A673 (cell line): ENCODE data around the gene SLX9. TPM values are rescaled to one million over a fixed set of nuclear protein-coding genes. Genes with fewer than 3 reads are reported as not detected.

Experiments used
- BruUV-seq: library from RNA; stranded (reverse); fragments of 400-500 nt; replicated peaks from 2 replicates; lab custom pipeline; 2021; lab: Mats Ljungman, UMichigan
- CTCF ChIA-PET: fragments of 300-600 bp; sonication (Branson Sonifier 250); formaldehyde crosslinking; loops from one replicate; lab custom pipeline; 2022; ENCODE audit warnings: antibody characterized with exemption; lab: Charles Lee
- POLR2A ChIA-PET: fragments of 300-600 bp; sonication (Branson Sonifier 250); formaldehyde crosslinking; loops from one replicate; lab custom pipeline; 2022; ENCODE audit warnings: antibody characterized with exemption; ENCODE audit not compliant: low non-redundant PET; lab: Charles Lee
- DNase-seq: peaks from one replicate; pipeline ENCODE4 v3.0.0-alpha.2; 2015; ENCODE audit warnings: low spot score
- H3K27ac ChIP-seq: fragments of 200-600 bp; sonication (generic); 2 replicates; pipeline ENCODE4 v1.5.1; 2016; ENCODE audit warnings: mixed run types, low read depth, mild to moderate bottlenecking, mixed read lengths, antibody characterized with exemption, low read length; ENCODE audit not compliant: poor library complexity, severe bottlenecking
- H3K27me3 ChIP-seq: fragments of 200-600 bp; sonication (generic); replicated peaks from 2 replicates; pipeline ENCODE4 v1.6.1; 2017; ENCODE audit warnings: mixed run types, low read depth, mild to moderate bottlenecking, mixed read lengths, antibody characterized with exemption, low read length; ENCODE audit not compliant: insufficient read depth, poor library complexity
- H3K36me3 ChIP-seq: fragments of 200-600 bp; sonication (generic); 2 replicates; pipeline ENCODE4 v1.6.1; 2016; ENCODE audit warnings: mixed run types, mild to moderate bottlenecking, mixed read lengths, antibody characterized with exemption, low read length; ENCODE audit not compliant: insufficient read depth, poor library complexity, severe bottlenecking
- H3K4me1 ChIP-seq: fragments of 200-600 bp; sonication (generic); 2 replicates; pipeline ENCODE4 v1.6.1; 2017; ENCODE audit warnings: mixed run types, mild to moderate bottlenecking, mixed read lengths, antibody characterized with exemption, low read length; ENCODE audit not compliant: insufficient read depth, poor library complexity, severe bottlenecking
- H3K4me3 ChIP-seq: fragments of 200-600 bp; sonication (generic); 2 replicates; pipeline ENCODE4 v1.5.1; 2016; ENCODE audit warnings: low read depth, mixed run types, mild to moderate bottlenecking, mixed read lengths, low read length; ENCODE audit not compliant: poor library complexity, severe bottlenecking
- H3K9me3 ChIP-seq: fragments of 200-600 bp; sonication (generic); 2 replicates; pipeline ENCODE4 v1.6.1; 2016; ENCODE audit warnings: mixed run types, low read depth, mild to moderate bottlenecking, mixed read lengths, antibody characterized with exemption, low read length; ENCODE audit not compliant: poor library complexity, severe bottlenecking
- EZH2 ChIP-seq: fragments of 200-600 bp; sonication (generic); IDR thresholded peaks from 2 replicates; pipeline ENCODE4 v1.6.1; 2017; ENCODE audit warnings: borderline replicate concordance, low read depth, mild to moderate bottlenecking, mixed read lengths, antibody characterized with exemption, low read length; ENCODE audit not compliant: poor library complexity, severe bottlenecking
- intact Hi-C: fragments of 100-400 bp; cut with micrococcal nuclease; formaldehyde crosslinking; loops from one replicate; pipeline ENCODE4 v1.10.0; 2022; ENCODE audit not compliant: unreplicated experiment
- total RNA-seq: library from RNA; stranded (reverse); gene quantifications from 2 replicates; pipeline ENCODE4 v1.2.3, GENCODE V29; 2021
- TF ChIP-seq, protein P1 (sequence below): fragments of 300-800, 200-600 bp; sonication (generic); conservative IDR thresholded peaks from 2 replicates; pipeline ENCODE4 v1.5.1; 2017; ENCODE audit warnings: low read depth, mild to moderate bottlenecking, antibody characterized with exemption, low read length, moderate library complexity, mixed read lengths

Gene SLX9
- total RNA-seq, 1 experiment from 2014 or later, result 114 TPM

DNA sequence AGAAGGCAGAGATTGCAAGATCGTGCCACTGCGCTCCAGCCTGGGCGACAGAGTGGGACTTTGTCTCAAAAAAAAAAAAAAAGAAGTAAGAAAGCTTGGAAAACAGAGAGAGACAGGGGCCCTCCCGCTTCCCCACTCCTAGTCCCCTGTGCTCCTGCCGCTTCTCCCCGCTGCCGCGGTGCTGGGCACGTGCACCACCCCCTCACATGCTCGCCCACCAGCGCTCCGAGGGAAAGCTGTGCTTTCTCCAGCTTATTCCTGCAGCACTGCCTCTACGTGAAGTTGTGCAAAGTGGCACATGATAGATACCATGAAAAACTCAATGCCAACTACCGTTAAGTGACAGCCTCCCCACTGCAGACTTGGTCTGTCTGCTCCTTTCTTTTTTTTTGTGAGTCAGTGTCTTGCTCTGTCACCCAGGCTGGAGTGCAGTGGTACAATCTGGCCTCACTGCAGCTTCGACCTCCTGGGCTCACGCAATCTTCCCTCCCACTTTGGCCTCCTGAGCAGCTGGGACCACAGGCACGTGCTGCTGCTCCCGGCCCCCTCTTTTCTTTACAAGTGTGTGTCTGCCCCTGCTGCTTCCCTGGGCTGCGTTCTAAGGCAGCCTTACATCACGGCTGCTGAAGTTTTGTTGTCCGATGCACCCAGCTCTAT is 15.4 kb downstream of the SLX9 start:
- CTCF ChIA-PET, result interaction anchor here (1.6 kb wide), 1 partner anchor 173 kb away, joined by 3 read pairs; no protein-coding TSS in a partner anchor
- Histone ChIP-seq H3K4me3 (no peak overlapping the region), H3K27me3 (no peaks in the 10 kb centered on the region), H3K27ac (peak overlapping the region; percentile 7), H3K36me3 (peaks cover 82% of the 10 kb centered on the region), H3K4me1 (peaks cover 49% of the 10 kb centered on the region), H3K9me3 (no peaks in the 10 kb centered on the region)
- no peak for DNase-seq
- intact Hi-C loops, result loop anchor here (5.0 kb wide), 1 partner anchor 172 kb away; no protein-coding TSS in a partner anchor
- BruUV-seq, result no TSS peak
- POLR2A ChIA-PET, result no interaction called here
- TF ChIP-seq EZH2, result no peak
- TF ChIP-seq, protein P1, sequence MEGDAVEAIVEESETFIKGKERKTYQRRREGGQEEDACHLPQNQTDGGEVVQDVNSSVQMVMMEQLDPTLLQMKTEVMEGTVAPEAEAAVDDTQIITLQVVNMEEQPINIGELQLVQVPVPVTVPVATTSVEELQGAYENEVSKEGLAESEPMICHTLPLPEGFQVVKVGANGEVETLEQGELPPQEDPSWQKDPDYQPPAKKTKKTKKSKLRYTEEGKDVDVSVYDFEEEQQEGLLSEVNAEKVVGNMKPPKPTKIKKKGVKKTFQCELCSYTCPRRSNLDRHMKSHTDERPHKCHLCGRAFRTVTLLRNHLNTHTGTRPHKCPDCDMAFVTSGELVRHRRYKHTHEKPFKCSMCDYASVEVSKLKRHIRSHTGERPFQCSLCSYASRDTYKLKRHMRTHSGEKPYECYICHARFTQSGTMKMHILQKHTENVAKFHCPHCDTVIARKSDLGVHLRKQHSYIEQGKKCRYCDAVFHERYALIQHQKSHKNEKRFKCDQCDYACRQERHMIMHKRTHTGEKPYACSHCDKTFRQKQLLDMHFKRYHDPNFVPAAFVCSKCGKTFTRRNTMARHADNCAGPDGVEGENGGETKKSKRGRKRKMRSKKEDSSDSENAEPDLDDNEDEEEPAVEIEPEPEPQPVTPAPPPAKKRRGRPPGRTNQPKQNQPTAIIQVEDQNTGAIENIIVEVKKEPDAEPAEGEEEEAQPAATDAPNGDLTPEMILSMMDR, result no peak

DNA sequence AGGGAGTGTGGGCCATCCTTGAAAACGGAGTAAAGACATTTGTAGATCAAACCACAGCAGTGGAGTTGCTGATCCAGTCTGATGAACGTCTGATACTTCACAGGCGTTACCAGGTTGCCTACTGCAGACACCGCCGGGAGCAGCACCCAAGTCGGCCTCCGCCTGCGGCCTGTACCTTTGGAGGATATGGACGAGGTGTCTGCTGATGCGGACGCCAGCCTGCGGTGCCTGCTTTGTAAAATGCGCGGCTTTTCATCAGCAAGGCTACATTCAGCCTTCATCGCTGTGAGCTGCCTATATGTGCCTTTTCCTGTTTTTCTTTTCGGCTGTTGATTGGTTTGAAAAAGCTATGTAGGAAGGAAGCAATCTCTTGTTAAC is 16.0 kb downstream of the SLX9 start:
- CTCF ChIA-PET, result interaction anchor here (1.6 kb wide), 1 partner anchor 173 kb away, joined by 3 read pairs; no protein-coding TSS in a partner anchor
- peaks cover 84% of the 10 kb centered on the region for H3K36me3 ChIP-seq
- no peak overlapping the region for H3K4me3 ChIP-seq
- POLR2A ChIA-PET, result no interaction called here
- peaks cover 49% of the 10 kb centered on the region for H3K4me1 ChIP-seq
- H3K27me3 ChIP-seq, result no peaks in the 10 kb centered on the region
- BruUV-seq, result no TSS peak
- intact Hi-C loops, result loop anchor here (5.0 kb wide), 1 partner anchor 172 kb away; no protein-coding TSS in a partner anchor
- H3K9me3 ChIP-seq, result no peaks in the 10 kb centered on the region
- peak overlapping the region; percentile 7 for H3K27ac ChIP-seq
- TF ChIP-seq, protein P1, result no peak
- TF ChIP-seq EZH2, result no peak
- no peak for DNase-seq

DNA sequence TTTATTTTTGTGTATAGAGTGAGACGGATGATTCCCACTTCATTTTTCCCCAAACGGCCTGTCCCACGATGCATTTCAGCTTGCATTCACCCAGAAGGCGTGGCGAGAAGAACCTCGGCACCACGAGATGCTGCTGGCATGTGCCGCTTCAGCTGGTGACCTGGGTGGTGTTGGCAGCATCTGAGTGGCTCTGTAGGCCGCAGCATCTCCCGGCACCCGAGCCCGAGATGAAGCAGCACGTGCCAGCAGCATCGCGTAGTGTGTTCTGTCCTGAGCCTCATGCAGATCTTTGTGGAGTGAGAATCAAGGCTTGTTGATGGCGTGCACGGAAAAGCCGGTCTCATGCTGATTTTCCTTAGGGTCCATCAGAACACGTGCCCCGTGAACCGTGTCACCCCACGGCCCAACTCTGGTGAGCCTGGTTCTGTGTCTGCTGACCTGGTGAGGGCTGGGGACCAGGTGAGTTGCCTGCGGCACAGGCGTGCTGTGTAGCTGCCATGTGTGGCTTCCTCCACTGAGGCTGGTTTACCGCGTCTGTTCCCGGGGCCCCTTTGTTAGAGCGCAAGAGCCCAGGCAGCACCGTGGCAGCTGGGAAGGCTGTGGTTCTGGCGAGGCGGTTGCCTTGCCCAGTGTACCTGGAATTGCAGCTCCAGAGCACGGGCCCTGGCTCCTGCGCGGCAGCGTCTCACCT is 16.7 kb downstream of the SLX9 start:
- POLR2A ChIA-PET, result no interaction called here
- CTCF ChIA-PET, result interaction anchor here (1.6 kb wide), 1 partner anchor 172 kb away, joined by 3 read pairs; no protein-coding TSS in a partner anchor
- no peaks in the 10 kb centered on the region for H3K27me3 ChIP-seq
- H3K36me3 ChIP-seq, result peaks cover 86% of the 10 kb centered on the region
- no peaks in the 10 kb centered on the region for H3K9me3 ChIP-seq
- H3K4me1 ChIP-seq, result peaks cover 49% of the 10 kb centered on the region
- no TSS peak for BruUV-seq
- peak overlapping the region; percentile 7 for H3K27ac ChIP-seq
- intact Hi-C loops, result loop anchor here (5.0 kb wide), 1 partner anchor 171 kb away; no protein-coding TSS in a partner anchor
- no peak for TF ChIP-seq EZH2
- TF ChIP-seq, protein P1, result no peak
- no peak overlapping the region for H3K4me3 ChIP-seq
- no peak for DNase-seq
